GM12801 (cell line): Measurements from ENCODE around the gene CLEC3B.

ENCODE experiments used
- CTCF ChIP-seq: IDR thresholded peaks from one replicate; pipeline ENCODE4 v1.5.1; 2011; ENCODE audit warnings: control low read depth; ENCODE audit not compliant: insufficient read length; ENCODE audit errors: extremely low read depth

The CLEC3B gene

DNA sequence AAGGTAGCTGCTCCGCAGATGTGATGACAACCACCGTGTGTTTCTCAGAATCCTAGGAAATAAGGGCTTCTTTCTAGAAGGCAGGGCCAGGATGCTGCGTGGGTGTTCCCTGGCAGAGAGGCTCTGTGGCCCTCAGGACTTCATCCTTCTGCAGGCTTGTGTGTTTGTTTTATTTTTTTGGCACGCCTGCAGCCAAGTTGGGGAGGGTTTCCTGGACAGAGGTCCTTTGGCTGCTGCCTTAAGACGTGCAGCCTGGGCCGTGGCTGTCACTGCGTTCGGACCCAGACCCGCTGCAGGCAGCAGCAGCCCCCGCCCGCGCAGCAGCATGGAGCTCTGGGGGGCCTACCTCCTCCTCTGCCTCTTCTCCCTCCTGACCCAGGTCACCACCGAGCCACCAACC, at the start of gene CLEC3B:
Gene CLEC3B, plus strand, starts transcription at position 266 of the 400 bp plus-strand sequence. Its CDS starts 60 bp downstream, at position 326.
- no peak for TF ChIP-seq CTCF

- no peak for TF ChIP-seq CTCF
Observed at GRCh38 chr3:44981220-44981619, 44.9 kb upstream of the CLEC3B start.

- no peak for TF ChIP-seq CTCF
Observed at GRCh38 chr3:44981751-44982150, 44.4 kb upstream of the CLEC3B start.

DNA sequence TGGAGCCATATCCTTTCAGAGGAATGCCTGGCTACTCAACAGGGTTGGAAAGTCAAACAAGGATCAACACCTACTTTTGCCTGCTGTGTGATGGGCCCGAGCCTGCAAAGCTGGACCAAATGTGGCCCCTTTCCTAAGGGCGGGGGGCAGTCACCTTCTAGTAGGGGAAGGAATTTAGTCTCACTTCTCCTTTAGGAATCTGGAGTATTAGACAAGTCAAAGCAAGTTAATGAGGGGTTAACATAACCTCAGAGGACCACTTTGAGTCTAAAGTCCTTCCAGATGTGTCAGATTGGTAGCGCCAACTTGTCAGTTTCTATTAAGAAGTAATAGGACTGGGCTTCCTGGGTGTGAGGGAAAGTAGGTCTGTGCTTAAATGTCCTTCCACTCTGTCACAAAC, 43.3 kb upstream of the CLEC3B start:
- no peak for TF ChIP-seq CTCF

GRCh38 chr3:44983484-44983941, 42.6 kb upstream of the CLEC3B start:
- no peak for TF ChIP-seq CTCF

DNA sequence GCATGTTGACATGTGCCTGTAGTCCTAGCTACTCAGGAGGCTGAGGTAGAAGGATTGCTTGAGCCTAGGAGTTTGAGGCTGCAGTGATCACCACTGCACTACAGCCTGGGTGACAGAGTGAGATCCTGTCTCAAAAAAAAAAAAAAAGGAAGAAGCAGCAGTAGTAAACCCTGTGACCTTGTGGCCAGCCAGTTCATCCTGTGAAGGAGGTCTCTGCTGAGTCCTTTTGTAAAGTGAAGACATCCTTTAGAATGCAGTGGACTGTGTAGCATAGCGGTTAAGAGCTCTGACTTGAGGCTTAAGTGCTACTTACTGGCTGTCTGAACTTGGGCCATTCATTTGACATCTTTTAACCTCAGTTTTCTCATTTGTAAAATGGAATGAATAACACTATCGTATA, 41.8 kb upstream of the CLEC3B start:
- TF ChIP-seq CTCF = no peak

DNA sequence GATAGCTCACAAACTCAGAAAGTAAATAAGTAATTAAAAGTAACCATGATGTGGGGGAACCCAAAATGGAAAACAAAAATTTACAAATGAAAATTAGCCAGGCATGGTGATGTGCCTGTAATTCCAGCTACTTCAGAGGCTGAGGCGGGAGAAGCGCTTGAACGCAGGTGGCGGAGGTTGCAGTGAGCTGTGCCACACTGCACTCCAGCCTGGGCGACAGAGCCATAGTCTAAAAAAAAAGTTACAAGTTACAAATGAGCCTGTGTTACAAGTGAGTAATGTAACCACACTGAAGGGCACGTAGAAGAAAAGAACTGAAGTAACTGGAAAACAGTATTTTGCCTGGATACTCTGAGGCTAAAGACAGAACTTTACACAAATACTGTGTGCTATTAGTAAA, 38.8 kb upstream of the CLEC3B start:
- TF ChIP-seq CTCF = no peak

- TF ChIP-seq CTCF = no peak
Observed at GRCh38 chr3:44988073-44988472, 38.0 kb upstream of the CLEC3B start.
